Measurements from ENCODE around the gene AK5.

DNA sequence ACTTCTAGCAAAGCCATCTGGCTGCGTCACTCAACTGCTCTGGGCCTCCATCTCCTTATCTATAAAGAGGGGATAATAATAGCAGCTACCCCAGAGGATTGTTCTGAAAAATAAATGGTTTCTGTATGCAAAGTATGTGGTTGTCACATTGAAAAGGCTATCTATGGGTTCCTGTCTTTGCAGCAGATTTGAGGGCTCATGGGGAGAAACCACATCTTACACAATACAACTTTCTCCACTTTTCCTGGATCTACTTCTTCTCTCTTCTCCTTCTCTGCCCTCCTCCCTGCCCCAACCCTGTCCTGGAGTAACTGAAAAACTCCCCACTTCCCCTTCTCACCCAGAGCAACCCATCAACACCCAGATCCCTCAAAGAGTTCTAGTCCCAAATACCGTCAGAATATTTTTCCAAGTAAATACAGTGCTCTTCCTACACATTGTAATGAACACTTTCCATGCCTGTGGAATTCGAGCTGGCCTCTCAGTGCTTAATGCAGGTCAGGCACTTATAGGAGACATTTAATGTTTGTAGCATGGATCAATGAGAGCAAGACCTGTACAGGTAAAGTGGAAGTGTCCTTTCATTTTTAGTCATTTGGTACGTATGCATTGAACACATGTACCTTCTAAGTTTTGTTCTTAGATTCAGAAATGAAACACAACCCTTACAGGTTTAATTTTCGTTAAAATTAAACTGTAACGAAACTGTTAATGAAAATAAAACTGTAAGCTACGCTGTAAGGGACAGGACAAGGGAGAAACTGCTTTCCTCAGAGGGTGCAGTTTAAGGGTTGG, 131.9 kb downstream of the AK5 start:
- no peak for TF ChIP-seq CTCF (IDR thresholded peaks at IDR 0.05)
- no peak for TF ChIP-seq POLR2A (IDR thresholded peaks at IDR 0.05)
- TF ChIP-seq EP300 (IDR thresholded peaks at IDR 0.05): no peak

Data from tibial nerve (tissue), 4 donors.